Measurements from ENCODE around the gene KRT84.
"Not testable (repeated sequence)": the region's sequence is repeated elsewhere in the genome, so short reads cannot be mapped to it uniquely, and the experiment has no call there.

Gene KRT84

GRCh38 chr12:52410589-52411248 is 25.3 kb upstream of the KRT84 start:
- not testable (repeated sequence) for DNase-seq

GRCh38 chr12:52407918-52408317 is 22.5 kb upstream of the KRT84 start:
- DNase-seq: no peak

DNA sequence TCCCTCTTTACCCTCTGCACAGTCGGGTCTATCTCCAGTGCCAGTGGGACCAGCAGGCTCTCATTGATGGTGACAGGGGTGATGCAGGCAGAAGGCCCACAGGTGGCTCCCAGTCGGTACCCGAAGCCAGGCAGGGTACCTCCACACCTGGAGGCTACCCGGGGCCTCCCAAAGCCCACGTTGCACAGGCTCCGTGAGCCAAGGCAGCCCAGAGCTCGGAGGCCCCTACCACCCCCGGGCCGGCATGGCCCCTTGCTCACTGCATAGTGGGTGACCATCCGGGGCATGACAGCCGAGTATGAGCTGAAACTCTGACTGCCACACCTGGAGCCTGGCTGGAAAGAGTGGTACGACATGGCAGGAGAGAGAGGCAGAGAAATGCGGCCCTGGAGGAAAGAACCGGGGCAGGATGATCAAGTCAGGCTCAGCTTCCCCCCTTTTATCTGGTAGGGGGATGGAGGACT is 20.5 kb upstream of the KRT84 start, which contains the start of gene KRT82:
KRT82 (minus strand) TSS at position 414 of the 464 bp plus-strand sequence; CDS start at position 356, 58 bp downstream.
- DNase-seq: no peak

GRCh38 chr12:52404951-52405350 is 19.5 kb upstream of the KRT84 start:
- no peak for DNase-seq

GRCh38 chr12:52403561-52403960 is 18.1 kb upstream of the KRT84 start:
- no peak for DNase-seq

- DNase-seq: no peak
Measured at GRCh38 chr12:52402873-52403540, 17.6 kb upstream of the KRT84 start.

DNA sequence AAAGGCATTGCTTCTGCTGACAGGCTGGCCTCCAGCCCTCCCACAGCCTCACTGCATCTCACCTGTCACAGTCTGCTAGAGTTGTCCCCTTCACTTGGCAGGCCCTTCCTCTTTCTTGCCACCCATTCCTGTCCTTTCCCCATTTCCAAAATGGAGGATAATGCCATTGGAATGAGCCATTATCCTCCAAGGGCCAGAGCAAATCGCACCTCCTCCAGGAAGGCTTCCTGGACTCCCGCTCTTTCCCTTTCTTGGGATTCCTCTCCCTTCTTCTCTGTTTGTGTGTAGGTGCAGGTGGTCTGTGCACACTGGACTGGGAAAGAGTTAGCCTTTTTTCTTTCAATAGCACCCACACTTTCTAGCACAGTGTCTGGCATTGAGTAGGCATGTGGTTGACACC is 16.9 kb upstream of the KRT84 start:
- DNase-seq: no peak

GRCh38 chr12:52401926-52402325 is 16.5 kb upstream of the KRT84 start:
- DNase-seq: no peak

DNA sequence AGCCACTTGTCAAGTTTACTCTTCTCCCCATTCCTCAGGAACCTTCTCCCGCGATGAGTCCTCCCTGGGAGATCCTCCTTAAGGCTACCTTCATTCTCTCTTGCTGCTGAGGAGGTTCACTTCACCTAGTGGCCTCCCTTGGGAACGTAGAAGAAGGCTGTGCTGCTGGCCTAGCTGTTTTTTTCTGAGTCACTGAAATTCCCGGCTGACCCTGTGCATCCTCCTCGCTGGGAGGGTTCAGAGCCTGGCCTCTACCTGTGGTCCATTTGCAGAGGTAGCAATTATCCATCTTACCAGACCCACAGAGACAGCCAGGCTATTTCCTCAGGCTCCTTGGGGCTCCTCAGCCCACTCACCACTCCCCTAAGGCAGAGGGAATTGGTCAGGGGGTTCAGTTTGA is 16.1 kb upstream of the KRT84 start:
- no peak for DNase-seq

DNA sequence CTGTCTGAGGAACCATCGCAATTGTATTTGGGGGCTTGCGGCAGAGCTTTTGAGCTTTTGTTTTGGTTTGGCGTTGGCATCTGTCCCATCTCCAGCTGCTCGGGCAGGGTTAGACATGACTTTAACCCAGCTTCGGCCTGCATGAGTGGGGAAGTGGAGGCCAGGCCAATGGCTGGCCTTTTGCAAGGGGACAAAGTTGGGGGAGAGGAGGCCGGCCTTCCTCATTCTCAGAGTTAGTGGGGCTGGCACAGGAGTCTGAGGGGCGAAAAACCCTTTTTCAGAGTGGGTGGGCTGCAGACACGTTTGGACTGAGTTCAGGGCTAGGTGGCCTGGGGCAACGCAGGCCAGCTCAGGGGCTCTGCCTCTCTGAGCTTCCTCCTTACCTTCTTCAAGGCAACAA is 15.5 kb upstream of the KRT84 start:
- no peak for DNase-seq

DNA sequence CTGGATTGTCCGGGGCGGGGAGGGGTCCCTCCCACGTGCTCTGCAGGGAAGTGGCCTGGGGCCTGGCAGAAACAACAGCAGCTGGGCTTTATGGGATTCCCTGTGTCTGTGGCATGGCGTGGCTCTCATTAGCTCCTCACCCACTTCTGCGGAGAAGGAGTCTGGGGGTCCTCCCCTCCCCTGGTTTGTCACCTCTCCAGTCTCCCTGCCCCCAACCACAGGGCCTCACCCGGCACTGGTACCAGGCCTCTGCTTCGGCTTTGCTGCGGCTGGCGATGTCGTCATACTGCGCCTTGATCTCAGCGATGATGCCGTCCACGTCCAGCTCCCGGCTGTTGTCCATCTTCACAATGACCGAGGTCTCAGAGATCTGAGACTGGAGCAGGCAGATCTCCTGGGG is 14.3 kb upstream of the KRT84 start:
- no peak for DNase-seq

DNA sequence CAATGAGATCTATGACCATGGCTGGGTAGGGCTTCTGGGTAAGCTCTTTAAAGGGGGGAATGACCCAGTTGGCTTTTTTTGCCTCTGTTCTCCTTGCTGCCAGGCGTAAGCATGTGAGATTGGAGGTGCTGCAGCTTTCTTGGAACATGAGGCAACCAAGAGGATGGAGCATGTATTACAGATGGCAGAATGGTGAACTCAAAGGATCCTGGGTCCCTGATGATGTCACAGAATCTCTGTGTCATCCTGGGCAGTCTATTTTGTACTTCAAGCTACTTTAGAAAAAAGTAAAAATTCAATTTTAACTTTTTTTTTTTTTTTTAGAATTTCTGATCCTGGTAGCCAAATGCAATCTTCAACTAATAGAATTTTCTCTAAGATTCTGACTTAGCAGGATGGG is 12.7 kb upstream of the KRT84 start:
- no peak for DNase-seq

- DNase-seq: no peak
Measured at GRCh38 chr12:52396656-52397055, 11.2 kb upstream of the KRT84 start.

- DNase-seq: no peak
Measured at GRCh38 chr12:52395761-52396434, 10.4 kb upstream of the KRT84 start.

DNA sequence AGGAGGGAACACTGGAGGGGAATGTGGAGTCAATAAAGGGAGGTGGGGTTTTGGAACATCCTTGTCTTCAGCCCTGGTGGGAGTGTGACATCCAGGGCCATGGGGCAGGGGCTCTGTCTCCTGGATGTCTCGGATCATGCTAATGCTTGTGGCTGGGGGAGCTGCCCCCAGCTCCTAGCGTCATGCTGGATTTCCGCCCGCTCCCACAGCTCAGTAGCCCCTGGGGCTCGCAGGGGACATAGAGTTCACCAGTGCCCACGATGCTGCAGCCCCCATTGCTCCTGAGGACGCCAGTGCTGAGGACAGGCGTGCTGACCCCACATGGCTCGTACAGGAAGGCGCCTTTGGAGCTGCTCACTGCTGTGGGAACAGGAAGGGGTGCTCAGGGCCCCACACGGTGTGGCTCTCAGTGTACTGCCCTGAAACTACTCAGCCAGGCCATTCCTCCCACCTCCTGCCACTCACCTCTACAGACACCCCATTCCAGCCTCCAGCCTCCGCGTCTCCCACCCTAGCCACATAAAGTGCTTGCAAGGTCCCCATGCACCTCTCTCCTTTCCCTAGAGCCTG is 9.5 kb upstream of the KRT84 start:
- no peak for DNase-seq

- DNase-seq: no peak
Measured at GRCh38 chr12:52392465-52393007, 7.1 kb upstream of the KRT84 start.

GRCh38 chr12:52391618-52392002 is 6.2 kb upstream of the KRT84 start:
- no peak for DNase-seq

GRCh38 chr12:52390739-52391617 is 5.5 kb upstream of the KRT84 start:
- DNase-seq: no peak

DNA sequence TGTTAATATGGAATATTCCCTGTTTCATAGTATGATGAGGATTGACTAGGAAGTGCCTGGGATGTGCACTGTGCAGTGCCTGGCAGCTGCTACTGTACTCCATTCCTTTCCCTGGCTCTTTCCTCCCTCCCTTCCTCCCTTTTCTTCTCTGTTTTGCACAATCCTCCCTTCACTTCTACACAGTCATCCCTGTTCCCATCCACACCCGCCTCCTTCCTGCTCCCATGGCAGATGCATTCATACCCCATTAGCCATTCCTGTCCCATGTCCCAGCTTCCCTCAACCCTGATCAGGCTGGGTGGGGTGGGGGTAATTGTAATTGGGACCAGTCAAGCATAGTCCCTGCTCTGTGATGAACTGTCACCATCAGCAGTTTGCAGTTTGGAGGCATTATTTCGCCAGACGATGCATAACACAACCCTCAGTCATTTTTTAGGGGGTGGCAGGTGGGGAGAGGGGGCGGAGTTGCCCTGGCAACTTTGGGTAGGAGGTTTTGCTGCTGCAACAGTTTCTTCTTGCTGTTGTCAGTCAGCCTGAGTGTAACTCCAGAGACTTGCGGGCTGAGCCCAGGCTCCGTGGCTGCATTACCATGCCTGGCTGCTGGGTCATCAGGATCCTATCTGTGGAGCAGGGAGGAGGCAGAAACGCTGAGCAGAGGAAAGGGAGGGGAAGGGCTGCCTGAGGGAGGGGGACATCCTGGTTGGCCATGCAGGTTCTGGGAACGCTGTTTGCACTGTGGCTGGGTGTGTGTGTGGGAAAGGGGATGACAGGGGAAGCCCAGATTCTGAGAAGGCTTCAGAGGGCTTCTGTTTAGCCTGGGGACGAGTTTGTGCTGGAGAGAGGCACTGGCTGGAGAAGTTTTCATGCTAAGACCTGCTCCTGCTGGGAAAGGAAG is 4.1 kb upstream of the KRT84 start:
- DNase-seq: no peak

DNA sequence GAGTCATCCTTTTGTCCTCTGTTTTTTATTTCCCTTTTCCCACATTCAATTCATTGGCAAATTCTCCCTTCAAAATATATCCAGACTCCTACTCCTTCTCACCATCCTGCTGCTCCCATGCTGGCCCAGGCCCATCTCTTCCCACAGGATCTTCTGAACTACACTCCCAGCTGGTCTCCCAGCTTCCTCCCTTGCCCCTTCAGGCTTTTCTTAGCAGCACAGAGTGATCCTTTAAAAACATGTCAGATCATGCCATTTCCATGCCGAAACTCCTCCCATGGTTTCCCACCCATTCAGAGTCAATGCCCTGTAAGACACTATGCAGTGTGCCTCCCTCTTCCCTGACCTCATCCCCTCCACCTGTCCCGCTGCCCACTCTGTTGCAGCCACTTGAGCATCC is 2.4 kb upstream of the KRT84 start:
- no peak for DNase-seq

GRCh38 chr12:52383331-52383730 is 2.1 kb downstream of the KRT84 start:
- DNase-seq: no peak
